NCI-H2081 treated with DMSO at 0.1 percent for 48 hours (cell line): ENCODE data around the gene BRINP3.

ENCODE experiments used
- DNase-seq: peaks from one replicate; lab custom pipeline; 2025; lab: John Stamatoyannopoulos, UW

Gene BRINP3

DNA sequence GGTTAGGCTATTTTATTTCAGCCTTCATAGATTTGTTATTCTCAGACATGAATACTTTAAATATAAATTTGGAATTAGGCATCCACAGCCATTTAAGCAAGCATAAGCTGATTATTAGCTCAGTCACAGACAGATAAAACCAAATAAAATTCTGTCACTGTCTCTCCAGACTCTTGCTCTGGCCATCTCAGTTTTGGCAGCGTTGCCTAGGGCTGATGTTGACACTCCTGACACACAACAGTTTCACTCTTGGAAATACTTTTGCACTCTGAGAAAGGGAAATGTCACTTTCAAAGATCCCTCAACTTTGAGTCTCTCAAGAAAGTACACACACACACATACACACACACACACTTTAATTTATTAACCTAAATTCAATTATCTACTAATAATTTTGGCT is 372.7 kb downstream of the BRINP3 start:
- no peak for DNase-seq

DNA sequence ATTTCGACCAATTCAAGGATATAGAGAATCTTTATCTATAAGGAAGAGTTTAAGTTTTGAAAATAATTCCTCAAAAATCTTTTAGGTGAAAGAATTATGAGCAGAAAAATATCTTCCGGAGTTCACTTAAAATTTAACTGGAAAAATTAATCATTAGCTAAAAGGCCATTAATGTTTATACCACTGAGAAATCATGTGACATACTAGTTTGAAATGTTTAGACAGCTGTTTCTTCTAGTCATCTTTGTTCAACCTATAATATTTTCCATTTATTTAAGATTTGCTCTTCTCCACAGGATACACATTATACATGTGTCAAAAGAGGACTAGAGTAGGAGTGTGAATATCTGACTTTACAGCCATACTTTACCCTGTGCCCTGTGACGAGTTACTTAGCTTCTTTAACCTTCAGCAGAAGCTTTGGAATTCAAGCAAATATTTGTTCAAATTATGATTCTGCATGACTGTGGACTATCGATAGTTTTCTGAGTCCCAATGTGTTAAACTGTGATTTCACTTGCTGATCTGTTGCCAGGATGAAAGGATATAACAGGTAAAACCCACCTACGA is 374.8 kb downstream of the BRINP3 start:
- DNase-seq: no peak

DNA sequence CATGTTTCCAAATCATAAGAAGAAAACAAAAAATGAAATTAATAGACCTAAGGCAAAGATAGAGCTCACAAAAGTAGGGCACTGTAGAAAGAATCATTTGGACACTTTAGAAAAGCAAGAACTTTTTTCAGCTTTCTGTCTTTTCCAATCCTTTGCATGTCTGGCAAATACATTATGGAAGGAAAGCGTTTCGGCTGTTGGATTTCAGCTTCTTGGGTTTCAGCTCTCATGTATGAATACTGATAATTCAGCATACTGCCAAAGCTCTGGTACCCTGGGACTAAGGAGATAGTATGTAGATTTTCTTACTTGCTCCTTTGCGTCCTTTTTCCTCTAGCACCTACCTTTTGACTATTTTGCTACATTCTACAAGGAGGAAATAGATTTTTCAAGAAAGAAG is 375.9 kb downstream of the BRINP3 start:
- no peak for DNase-seq

DNA sequence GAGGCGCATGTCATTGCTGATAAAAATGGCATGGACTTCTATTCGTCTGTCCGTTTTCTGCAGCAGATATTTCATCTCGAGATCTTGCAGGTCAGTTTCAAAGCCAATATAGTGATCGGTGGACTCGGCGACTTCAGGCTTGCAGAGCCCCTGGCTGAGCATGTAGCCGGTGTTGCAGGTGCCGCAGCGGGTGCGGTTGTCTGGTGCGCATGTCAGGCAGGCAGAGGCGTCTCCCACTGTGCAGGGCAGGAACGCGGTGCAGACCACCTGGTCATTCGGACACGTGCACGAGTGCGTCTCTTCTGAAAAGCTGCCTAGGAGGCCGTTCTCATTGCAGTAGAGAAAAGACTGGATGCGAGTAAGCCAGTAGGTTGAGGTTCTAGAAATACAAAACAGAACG is 378.9 kb downstream of the BRINP3 start:
- DNase-seq: no peak

DNA sequence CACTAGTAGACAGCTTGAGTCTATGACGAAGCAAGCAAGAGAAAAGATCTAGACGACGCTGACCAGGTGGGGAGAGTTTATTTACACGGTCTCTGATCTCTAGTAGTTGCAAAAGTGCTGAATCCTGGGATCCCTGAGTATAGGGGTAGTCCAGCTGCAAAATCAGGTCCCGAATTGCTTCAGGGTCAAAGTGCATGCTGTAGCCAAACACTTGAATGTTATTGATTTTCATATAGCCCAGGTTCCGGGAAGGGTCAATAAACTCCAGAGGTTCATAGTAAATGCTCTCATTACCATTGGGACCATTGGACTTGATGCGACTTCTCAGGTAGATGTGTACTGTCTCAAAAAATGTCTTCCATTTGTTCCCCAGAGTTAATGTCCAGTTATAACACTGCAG is 379.6 kb downstream of the BRINP3 start:
- DNase-seq: no peak

DNA sequence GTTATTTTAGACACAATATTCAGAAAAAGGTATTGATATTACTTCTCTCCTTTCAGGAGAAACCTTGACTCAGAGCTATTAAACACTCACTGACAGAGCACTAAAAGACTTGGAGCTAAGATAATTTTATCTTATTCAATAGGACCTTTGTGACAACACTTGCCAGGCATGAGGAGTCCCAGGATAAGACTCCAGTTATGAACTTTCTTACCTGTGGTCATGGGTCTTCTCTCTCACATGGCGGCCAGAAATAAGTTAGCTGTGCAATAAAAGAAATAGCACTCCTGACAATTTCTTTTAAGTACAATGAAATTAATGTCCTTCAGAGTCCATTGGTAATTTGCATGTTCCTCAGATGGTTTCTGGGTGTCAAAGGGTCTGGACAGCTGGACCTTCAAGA is 382.1 kb downstream of the BRINP3 start:
- no peak for DNase-seq

DNA sequence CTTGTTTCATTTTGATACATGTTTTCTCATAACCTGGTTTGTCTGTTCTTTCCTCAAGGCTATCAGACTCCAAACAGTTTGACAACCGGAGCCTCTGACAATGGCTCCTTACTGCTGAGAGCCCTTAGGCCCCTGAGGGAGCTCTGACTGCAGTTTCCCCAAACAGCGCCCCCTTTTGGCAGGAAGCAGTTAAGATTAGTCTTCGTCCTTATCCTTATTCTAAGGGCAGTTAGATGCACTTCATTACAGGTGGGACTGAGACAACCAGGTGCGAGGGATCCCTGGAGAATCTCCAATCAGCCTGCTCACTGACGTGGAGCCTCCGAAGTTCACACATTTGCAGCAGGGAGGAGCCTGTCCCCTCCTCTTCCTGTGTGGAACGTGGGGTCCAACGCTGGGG is 393.1 kb downstream of the BRINP3 start:
- DNase-seq: no peak

DNA sequence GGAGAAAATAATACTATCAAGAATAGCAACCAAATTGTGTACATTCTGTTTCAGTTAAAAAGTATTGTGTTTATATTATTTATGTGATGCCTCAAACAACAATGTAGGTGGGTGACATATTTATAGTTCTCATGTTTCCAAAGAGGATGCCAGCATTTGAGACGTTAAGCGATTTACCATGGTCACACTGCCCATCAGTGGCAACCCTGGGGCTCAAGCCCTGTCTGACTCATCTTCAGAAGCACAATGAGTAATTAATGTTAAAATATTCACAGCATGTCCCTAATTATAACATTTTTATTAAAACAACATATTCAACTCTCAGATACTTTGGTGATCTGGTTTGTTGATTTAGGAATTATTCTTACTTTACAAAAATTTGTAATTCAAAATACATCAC is 409.4 kb downstream of the BRINP3 start:
- DNase-seq: no peak

DNA sequence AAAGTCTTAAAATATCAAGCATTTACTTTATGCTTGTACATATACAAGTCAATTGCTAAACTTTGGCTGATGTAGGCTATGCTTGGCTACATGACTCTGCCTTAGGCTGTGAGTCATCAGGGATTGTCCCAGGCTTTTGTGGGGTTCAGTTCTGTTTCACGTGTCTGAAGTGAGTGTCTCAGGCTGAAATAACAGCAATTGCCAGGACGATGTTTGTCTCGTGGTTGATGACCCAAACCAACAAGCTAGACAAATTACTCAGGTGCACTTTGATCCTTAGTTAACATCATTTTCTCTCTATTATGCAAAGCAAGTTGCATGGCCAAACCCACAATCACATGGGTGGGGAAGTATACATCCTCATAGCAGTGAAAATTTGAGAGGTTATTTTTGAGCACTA is 410.1 kb downstream of the BRINP3 start:
- no peak for DNase-seq

DNA sequence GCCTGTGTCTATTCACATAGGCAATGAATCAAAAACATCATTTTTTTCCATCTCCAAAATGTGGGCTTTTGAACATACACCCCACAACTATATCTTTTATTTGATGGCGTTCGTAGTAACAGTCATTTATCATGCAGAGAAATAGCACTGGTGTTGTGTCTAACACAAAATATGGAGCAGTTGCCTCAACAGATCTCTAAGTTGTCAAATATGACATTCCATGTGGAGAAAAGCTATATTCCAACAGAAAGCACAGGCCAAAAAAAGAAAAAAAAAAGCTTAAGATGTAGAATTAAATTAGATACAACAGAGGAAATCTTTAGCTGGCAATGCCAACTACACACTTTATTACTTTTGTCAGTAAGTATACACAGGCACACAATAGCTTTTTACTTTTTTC is 411.7 kb downstream of the BRINP3 start:
- DNase-seq: no peak

DNA sequence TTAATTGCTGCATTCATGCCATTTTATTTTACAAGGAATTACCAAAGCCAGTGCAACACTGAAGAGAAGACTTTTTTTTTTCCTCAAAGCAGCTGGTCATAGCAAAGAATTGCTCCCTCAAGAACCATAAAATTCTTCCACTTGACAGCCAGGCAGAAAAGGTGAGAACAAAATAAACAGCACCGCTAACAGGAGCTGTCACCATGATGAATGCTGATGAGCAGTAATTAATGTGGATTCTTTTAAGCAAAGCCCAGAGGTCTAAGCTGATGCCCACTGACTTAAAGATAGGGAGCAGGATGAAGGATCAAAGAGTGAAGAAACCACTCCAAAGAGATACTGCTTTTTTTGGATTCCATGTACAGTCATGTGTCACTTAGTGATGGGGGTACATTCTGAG is 428.4 kb downstream of the BRINP3 start:
- no peak for DNase-seq
